ENCODE results near the gene ANK2. TPM values are rescaled to one million over a fixed set of nuclear protein-coding genes. Genes with fewer than 3 reads are reported as not detected.

ANK2 gene
- total RNA-seq, 8 experiments from 2014 or later, result 46.7 to 361 (median 116) TPM

DNA sequence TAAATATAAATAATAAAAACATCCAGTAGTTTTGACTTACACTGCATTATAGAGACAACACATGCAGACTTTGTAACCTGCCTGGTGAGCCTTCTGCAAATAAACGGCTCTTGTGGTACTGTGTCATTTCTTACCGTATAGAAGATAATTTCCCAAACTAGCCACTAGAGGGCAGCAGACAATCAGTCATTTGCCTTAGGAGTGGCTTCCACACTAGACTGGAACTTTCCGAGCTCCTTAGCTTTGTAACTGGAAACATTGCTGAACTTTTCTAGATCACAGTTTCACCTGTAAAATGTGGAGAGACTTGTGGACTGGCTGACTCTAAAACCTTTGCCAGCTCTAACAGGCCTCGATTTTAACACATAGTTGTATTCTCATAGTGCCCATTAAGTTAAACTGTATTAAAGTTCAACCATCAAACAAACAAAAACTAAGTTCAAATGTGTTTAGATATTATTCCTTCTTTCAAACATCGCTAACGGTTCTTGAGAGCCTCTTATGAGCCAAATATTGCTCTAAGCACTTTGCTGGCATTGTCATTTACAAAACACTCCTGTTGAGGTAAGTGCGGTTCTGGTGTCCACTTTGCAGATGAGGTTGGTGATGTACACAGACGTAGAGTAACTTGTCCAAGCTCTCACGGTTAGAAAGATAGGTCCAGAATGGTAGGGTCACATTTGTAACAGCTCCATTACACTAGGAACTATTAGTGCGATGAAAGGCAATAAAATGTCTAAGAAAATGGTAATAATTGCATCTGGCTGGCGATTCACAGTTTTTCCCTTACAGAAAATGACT, 345.5 kb downstream of the ANK2 start:
- 17 to 93% (median 54%) methylated on average over 2 to 10 of the region's 11 CpGs for WGBS, 10 experiments
- Histone ChIP-seq H3K27ac (no peak overlapping the region), H3K4me1 (replicated peaks in 1 of 2) (no peaks in the 10 kb centered on the region), H3K4me3 (no peak overlapping the region)
- in situ Hi-C loops (cut with MboI; ENCODE audit: low pct_unique_long_range_greater_than_20kb in 2 of 9, low sequenced_read_pairs in 9 of 9, unreplicated experiment in 9 of 9), result loop anchor here in 6 of 9 experiments (10.0 to 25.0 kb wide), 8 partner anchors 283 to 1292 kb away; partner anchors contain the start of gene CAMK2D (in 2 of the 6)
- peak; percentile 90 to 100 (median 98) for ATAC-seq (replicated peaks in 6 of 8)

DNA sequence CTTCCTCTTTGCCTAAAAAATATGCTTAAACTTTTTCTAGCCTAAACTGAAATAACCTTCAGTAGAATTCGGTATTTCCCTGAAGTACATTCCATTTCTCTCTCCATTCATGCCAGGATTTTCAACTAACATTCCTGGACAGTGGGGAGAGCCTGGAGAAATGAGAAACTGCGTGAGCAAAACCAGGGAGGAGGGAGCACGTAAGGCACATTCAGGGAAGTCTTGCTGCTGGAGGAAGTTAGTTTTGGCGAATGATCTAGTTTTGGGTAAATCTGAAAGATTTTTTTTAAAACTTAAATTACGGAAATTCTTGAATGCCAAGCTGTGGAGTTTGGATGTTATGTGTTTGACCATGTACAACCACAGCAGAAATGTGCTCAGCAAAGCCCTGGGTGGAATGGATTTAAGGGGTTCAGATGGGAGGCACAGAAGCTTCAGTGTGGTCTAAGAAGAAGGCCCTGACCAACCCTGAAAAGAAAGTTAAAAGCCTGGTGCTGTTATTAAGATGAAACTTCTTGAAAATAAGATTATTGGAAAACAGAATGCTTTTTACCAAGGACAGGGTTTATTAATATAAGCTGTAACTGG, 347.8 kb downstream of the ANK2 start:
- Histone ChIP-seq H3K27ac (no peak overlapping the region), H3K4me3 (no peak overlapping the region), H3K4me1 (replicated peaks in 1 of 2) (no peaks in the 10 kb centered on the region)
- in situ Hi-C loops (cut with MboI; ENCODE audit: low pct_unique_long_range_greater_than_20kb in 2 of 9, low sequenced_read_pairs in 9 of 9, unreplicated experiment in 9 of 9), result loop anchor here in 6 of 9 experiments (10.0 to 25.0 kb wide), 8 partner anchors 285 to 1290 kb away; partner anchors contain the start of gene CAMK2D (in 2 of the 6)
- WGBS, 10 experiments, result 20 to 83% (median 70%) methylated on average over 1 to 5 of the region's 5 CpGs
- peak in 2 of 8 experiments; percentile 57 to 66 for ATAC-seq (replicated peaks in 6 of 8)

GRCh38 chr4:113398441-113399143, 349.1 kb downstream of the ANK2 start:
- no peak for ATAC-seq (replicated peaks in 6 of 8)
- Histone ChIP-seq H3K4me3 (no peak overlapping the region), H3K4me1 (replicated peaks in 1 of 2) (no peaks in the 10 kb centered on the region), H3K27ac (no peak overlapping the region)
- in situ Hi-C loops (cut with MboI; ENCODE audit: low pct_unique_long_range_greater_than_20kb in 2 of 9, low sequenced_read_pairs in 9 of 9, unreplicated experiment in 9 of 9), result loop anchor here in 6 of 9 experiments (10.0 to 25.0 kb wide), 8 partner anchors 286 to 1289 kb away; partner anchors contain the start of gene CAMK2D (in 2 of the 6)
- WGBS, 10 experiments, result 60 to 100% (median 96%) methylated on average over 1 to 5 of the region's 8 CpGs; no CpG with 5 or more reads in 4 of the 10 experiments

DNA sequence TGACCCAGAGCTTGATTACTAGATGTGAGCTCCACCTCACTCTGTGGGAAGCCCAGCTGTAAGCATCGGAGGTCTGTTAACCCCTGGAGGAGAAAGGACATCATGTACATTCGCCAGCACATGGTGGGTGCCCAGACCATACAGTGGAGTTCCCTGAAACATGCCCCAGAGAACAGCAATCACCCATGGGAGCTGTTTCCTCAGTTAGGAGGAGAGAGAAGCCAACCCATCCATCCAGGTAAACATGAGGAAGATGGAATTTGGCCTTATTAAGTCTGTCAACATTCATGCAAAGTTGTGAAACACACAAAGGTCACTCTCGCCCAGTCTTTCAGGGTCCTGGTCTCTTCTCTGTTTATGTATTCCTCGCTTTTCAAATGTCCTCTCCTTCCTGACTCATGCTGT, 354.7 kb downstream of the ANK2 start:
- in situ Hi-C loops (cut with MboI; ENCODE audit: low pct_unique_long_range_greater_than_20kb in 2 of 9, low sequenced_read_pairs in 9 of 9, unreplicated experiment in 9 of 9), result no loop called here
- H3K27ac ChIP-seq, result no peak overlapping the region
- no peaks in the 10 kb centered on the region for H3K4me1 ChIP-seq (replicated peaks in 1 of 2)
- WGBS, 10 experiments, result 65 to 100% (median 95%) methylated on average over 2 to 4 of the region's 4 CpGs; no CpG with 5 or more reads in 3 of the 10 experiments
- H3K4me3 ChIP-seq, result no peak overlapping the region
- no peak for ATAC-seq (replicated peaks in 6 of 8)

DNA sequence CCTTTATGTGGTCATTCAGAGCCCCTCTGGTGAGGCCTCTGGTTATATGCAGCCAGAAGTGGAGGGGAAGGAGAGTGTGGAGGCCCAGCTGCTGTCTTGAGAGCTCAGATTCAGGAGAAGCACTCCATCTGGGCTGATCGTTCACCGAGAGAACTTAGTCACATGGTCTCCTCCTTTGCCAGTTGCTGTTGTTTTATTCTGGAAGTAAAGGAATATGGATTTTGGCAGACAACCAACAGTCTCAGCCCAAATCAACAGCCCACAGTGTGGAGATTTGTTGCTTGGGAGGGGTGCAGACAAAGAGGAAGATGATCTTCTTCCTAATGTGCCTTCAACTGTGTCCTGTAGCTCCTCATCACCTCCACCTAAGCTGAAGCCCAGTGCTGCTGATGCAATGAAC, 355.4 kb downstream of the ANK2 start:
- H3K4me1 ChIP-seq (replicated peaks in 1 of 2), result no peaks in the 10 kb centered on the region
- peak in 3 of 8 experiments; percentile 33 to 73 (median 64) for ATAC-seq (replicated peaks in 6 of 8)
- no peak overlapping the region for H3K27ac ChIP-seq
- 14 to 100% (median 100%) methylated on average over 2 of the region's 2 CpGs; no CpG with 5 or more reads in 5 of the 10 experiments for WGBS, 10 experiments
- in situ Hi-C loops (cut with MboI; ENCODE audit: low pct_unique_long_range_greater_than_20kb in 2 of 9, low sequenced_read_pairs in 9 of 9, unreplicated experiment in 9 of 9), result no loop called here
- H3K4me3 ChIP-seq, result no peak overlapping the region

DNA sequence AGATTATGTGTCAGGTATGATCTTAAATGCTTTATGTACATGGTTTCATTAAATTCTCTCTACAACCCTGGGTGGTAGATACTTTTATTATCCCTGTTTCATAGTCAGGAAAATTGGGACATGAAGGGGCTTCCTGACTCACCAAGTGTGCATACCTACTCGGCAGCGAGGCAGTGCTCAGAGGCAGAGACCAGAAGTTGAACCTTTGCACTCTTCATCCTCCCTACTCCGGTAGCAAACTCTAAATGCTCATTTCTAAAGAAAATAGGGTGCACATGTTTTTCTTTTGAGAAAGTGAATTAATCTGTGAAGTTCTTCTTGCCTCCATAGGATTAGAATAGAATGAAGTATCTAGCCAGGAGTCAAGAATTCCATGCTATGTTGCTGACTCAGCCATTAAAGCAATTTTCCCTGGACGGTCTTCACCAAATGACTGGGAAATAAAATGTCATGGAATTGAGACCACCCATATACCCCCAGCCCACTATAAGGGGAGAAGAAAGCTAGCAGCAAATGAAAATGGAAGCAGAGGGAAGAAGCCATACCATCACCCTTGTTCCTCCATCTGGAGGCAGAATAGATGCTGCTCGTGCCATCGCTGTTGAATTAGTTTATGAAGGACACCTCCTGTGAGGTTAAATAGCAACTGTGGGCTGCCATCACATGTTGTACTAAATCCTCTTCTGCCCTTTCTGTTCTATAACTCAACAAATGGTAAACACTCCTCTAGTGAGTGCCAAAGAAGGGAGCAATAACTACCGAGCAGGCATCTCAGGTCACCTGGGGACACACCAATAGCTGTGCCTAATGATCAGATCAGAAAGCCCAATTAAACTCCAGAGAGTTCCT, 356.6 kb downstream of the ANK2 start:
- WGBS, 10 experiments, result 77 to 100% (median 90%) methylated on average over 1 to 6 of the region's 7 CpGs
- no peak for ATAC-seq (replicated peaks in 6 of 8)
- H3K27ac ChIP-seq, result no peak overlapping the region
- in situ Hi-C loops (cut with MboI; ENCODE audit: low pct_unique_long_range_greater_than_20kb in 2 of 9, low sequenced_read_pairs in 9 of 9, unreplicated experiment in 9 of 9), result no loop called here
- H3K4me1 ChIP-seq (replicated peaks in 1 of 2), result no peaks in the 10 kb centered on the region
- H3K4me3 ChIP-seq, result no peak overlapping the region

GRCh38 chr4:113406723-113407016, 357.2 kb downstream of the ANK2 start:
- Histone ChIP-seq H3K27ac (no peak overlapping the region), H3K4me1 (replicated peaks in 1 of 2) (no peaks in the 10 kb centered on the region), H3K4me3 (no peak overlapping the region)
- ATAC-seq (replicated peaks in 6 of 8), result no peak
- 65 to 93% (median 88%) methylated on average over 3 to 7 of the region's 7 CpGs; no CpG with 5 or more reads in 1 of the 10 experiments for WGBS, 10 experiments
- in situ Hi-C loops (cut with MboI; ENCODE audit: low pct_unique_long_range_greater_than_20kb in 2 of 9, low sequenced_read_pairs in 9 of 9, unreplicated experiment in 9 of 9), result no loop called here

DNA sequence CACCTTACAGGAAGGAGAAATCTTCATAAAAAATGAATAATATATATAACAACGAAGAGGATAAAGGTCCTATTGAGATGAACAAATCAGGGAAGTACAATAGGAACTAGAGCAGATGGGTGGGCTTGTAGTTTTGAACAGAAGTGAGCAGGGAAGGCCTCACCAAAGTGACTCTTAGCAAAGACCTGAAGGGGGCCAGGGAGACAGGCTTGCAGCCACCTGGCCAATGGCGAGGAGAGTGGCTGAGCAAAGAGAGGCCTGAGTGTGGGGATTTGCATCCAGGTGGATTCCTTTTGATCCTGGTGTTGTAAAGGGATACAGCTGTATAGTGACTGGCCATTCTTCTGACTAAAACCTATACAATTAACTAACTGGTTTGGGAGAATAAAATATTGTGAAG, 358.0 kb downstream of the ANK2 start:
- no peak overlapping the region for H3K4me3 ChIP-seq
- H3K27ac ChIP-seq, result no peak overlapping the region
- 50 to 93% (median 69%) methylated on average over 1 to 2 of the region's 2 CpGs; no CpG with 5 or more reads in 3 of the 10 experiments for WGBS, 10 experiments
- in situ Hi-C loops (cut with MboI; ENCODE audit: low pct_unique_long_range_greater_than_20kb in 2 of 9, low sequenced_read_pairs in 9 of 9, unreplicated experiment in 9 of 9), result no loop called here
- H3K4me1 ChIP-seq (replicated peaks in 1 of 2), result no peaks in the 10 kb centered on the region
- no peak for ATAC-seq (replicated peaks in 6 of 8)

- WGBS, 10 experiments, result 0 to 100% (median 56%) methylated on average over 1 to 2 of the region's 4 CpGs; no CpG with 5 or more reads in 2 of the 10 experiments
- in situ Hi-C loops (cut with MboI; ENCODE audit: low pct_unique_long_range_greater_than_20kb in 2 of 9, low sequenced_read_pairs in 9 of 9, unreplicated experiment in 9 of 9), result no loop called here
- Histone ChIP-seq H3K4me1 (replicated peaks in 1 of 2) (no peaks in the 10 kb centered on the region), H3K27ac (no peak overlapping the region), H3K4me3 (no peak overlapping the region)
- ATAC-seq (replicated peaks in 6 of 8), result peak in 1 of 8 experiments; percentile 36
These were observed 359.7 kb downstream of the ANK2 start for GRCh38 chr4:113409181-113409580.

GRCh38 chr4:113410686-113411085, 361.2 kb downstream of the ANK2 start:
- no peak overlapping the region for H3K4me3 ChIP-seq
- ATAC-seq (replicated peaks in 6 of 8), result no peak
- H3K4me1 ChIP-seq (replicated peaks in 1 of 2), result no peaks in the 10 kb centered on the region
- in situ Hi-C loops (cut with MboI; ENCODE audit: low pct_unique_long_range_greater_than_20kb in 2 of 9, low sequenced_read_pairs in 9 of 9, unreplicated experiment in 9 of 9), result no loop called here
- H3K27ac ChIP-seq, result no peak overlapping the region

GRCh38 chr4:113411496-113411938, 362.1 kb downstream of the ANK2 start:
- WGBS, 10 experiments, result 20 to 100% (median 84%) methylated on average over 1 to 3 of the region's 4 CpGs; no CpG with 5 or more reads in 3 of the 10 experiments
- Histone ChIP-seq H3K27ac (no peak overlapping the region), H3K4me3 (no peak overlapping the region), H3K4me1 (replicated peaks in 1 of 2) (no peaks in the 10 kb centered on the region)
- peak in 3 of 8 experiments; percentile 22 to 44 (median 39) for ATAC-seq (replicated peaks in 6 of 8)
- in situ Hi-C loops (cut with MboI; ENCODE audit: low pct_unique_long_range_greater_than_20kb in 2 of 9, low sequenced_read_pairs in 9 of 9, unreplicated experiment in 9 of 9), result no loop called here

- H3K4me1 ChIP-seq (replicated peaks in 1 of 2), result no peaks in the 10 kb centered on the region
- in situ Hi-C loops (cut with MboI; ENCODE audit: low pct_unique_long_range_greater_than_20kb in 2 of 9, low sequenced_read_pairs in 9 of 9, unreplicated experiment in 9 of 9), result no loop called here
- ATAC-seq (replicated peaks in 6 of 8), result no peak
- no peak overlapping the region for H3K27ac ChIP-seq
- H3K4me3 ChIP-seq, result no peak overlapping the region
- WGBS, 10 experiments, result 5 to 100% (median 89%) methylated on average over 2 of the region's 2 CpGs; no CpG with 5 or more reads in 1 of the 10 experiments
These were observed 370.2 kb downstream of the ANK2 start for GRCh38 chr4:113419631-113420030.
